Osteocyte (in vitro differentiated cells): Measurements from ENCODE around the gene UROC1. TPM values are rescaled to one million over a fixed set of nuclear protein-coding genes. Genes with fewer than 3 reads are reported as not detected.

Experiments
- DNase-seq: peaks from one replicate; pipeline ENCODE4 v3.0.0; 2021; ENCODE audit warnings: mixed read lengths; ENCODE audit not compliant: unreplicated experiment; ENCODE audit errors: extremely low spot score
- H3K27ac Mint-ChIP-seq: one replicate; pipeline ENCODE4 v1.8.0; 2021; ENCODE audit warnings: mild to moderate bottlenecking, mixed read lengths; ENCODE audit not compliant: unreplicated experiment
- H3K27me3 Mint-ChIP-seq: one replicate; pipeline ENCODE4 v1.8.0; 2021; ENCODE audit warnings: mixed read lengths; ENCODE audit not compliant: unreplicated experiment
- H3K36me3 Mint-ChIP-seq: one replicate; pipeline ENCODE4 v1.8.0; 2021; ENCODE audit warnings: mixed read lengths; ENCODE audit not compliant: unreplicated experiment
- H3K4me1 Mint-ChIP-seq: one replicate; pipeline ENCODE4 v1.8.0; 2021; ENCODE audit warnings: mixed read lengths; ENCODE audit not compliant: unreplicated experiment
- H3K4me3 Mint-ChIP-seq: one replicate; pipeline ENCODE4 v1.8.0; 2021; ENCODE audit warnings: mild to moderate bottlenecking, moderate library complexity, mixed read lengths; ENCODE audit not compliant: unreplicated experiment
- H3K9me3 Mint-ChIP-seq: one replicate; pipeline ENCODE4 v1.8.0; 2021; ENCODE audit warnings: mixed read lengths; ENCODE audit not compliant: unreplicated experiment
- total RNA-seq: library from RNA; stranded (reverse); gene quantifications from 2 replicates; pipeline ENCODE4 v1.2.1, GENCODE V29; 2021
- TF ChIP-seq, protein P1 (sequence below): fragments of 200-600 bp; sonication (generic); IDR thresholded peaks from 2 replicates; pipeline ENCODE4 v1.5.0; 2021; ENCODE audit warnings: antibody characterized with exemption, mild to moderate bottlenecking, moderate library complexity

Gene UROC1
- total RNA-seq, 1 donor from 2014 or later, result not detected

DNA sequence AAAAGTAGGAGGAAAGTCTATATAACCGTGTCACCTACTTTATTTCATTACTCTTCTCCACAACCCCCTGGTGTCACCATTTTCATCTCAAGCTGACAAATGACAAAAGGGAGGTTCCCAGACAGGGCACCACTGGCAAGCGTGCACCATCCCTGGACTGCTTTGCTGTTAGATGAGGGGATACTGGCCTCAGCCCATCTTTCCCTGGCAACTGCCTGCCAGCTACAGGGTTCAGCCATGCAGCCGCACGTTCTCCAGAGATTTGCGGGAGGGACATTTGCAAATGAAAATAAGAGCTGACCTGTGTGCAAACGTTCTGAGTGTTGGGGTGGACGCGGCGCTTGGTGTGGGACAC lies 660 bp downstream of the UROC1 start:
- no peak for DNase-seq
- H3K4me3 Mint-ChIP-seq, result no peak overlapping the region
- peaks cover 17% of the 10 kb centered on the region for H3K27me3 Mint-ChIP-seq
- TF ChIP-seq, protein P1, sequence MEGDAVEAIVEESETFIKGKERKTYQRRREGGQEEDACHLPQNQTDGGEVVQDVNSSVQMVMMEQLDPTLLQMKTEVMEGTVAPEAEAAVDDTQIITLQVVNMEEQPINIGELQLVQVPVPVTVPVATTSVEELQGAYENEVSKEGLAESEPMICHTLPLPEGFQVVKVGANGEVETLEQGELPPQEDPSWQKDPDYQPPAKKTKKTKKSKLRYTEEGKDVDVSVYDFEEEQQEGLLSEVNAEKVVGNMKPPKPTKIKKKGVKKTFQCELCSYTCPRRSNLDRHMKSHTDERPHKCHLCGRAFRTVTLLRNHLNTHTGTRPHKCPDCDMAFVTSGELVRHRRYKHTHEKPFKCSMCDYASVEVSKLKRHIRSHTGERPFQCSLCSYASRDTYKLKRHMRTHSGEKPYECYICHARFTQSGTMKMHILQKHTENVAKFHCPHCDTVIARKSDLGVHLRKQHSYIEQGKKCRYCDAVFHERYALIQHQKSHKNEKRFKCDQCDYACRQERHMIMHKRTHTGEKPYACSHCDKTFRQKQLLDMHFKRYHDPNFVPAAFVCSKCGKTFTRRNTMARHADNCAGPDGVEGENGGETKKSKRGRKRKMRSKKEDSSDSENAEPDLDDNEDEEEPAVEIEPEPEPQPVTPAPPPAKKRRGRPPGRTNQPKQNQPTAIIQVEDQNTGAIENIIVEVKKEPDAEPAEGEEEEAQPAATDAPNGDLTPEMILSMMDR, result no peak
- no peaks in the 10 kb centered on the region for H3K4me1 Mint-ChIP-seq
- no peaks in the 10 kb centered on the region for H3K9me3 Mint-ChIP-seq
- no peak overlapping the region for H3K27ac Mint-ChIP-seq
- H3K36me3 Mint-ChIP-seq, result no peaks in the 10 kb centered on the region

DNA sequence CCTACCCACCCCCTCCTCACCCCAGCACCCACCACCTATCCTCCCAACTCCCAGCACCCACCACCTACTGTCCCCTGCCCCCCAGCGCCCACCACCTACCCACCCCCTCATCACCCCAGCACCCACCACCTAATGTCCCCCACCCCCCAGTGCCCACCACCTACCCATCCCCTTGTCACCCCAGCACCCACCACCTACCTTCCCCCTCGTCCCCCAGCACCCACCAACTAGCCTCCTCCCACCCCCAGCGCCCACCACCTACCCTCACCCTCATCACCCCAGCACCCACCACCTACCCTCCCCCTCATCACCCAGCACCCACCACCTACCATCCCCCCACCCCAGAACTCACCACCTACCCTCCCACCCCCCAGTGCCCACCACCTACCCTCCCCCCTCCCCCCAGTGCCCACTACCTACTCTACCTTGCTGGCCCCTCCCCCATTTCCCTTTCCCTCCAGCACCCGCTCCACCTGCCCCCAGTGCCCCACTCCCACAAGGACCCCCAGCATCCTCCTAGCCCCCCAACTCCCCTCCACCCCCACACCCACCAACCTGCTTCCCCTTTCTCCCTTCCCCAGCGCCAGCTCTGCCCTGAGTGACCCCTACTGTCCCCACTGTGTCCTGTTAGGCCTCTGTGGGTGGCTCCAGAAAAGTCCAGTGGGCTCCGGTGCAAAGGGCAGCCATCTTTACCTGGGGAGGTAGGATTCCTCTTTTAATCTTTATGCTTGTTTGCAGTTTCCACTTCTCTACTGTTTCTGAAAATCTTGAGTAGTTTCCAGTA lies 1.2 kb downstream of the UROC1 start:
- H3K4me1 Mint-ChIP-seq, result no peaks in the 10 kb centered on the region

DNA sequence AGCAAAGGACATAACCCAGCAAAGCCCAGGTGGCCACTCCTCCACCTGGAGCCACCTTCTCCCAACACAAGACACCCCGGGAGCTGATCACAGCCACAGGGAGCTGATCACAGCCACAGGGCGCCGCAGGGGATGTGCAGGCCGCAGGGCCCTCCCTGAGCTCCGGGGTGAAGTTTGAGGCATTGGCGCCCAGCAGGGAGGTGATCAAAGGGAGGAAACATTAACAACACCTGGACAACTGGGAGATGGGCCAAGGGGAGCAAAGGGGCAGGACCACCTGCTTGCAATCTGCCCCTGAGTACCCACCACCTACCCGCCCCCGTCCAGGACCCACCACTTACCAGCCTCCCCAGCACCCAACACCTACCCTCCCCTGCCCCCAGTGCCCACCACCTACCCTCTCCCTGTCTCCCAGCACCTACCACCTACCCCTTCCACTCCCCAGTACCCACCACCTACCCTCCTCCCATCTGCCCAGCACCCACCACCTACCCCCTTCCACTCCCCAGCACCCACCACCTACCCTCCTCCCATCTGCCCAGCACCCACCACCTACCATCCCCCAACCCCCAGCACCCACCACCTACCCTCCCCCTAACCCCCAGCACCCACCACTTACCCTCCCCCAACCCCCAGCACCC lies 2.4 kb downstream of the UROC1 start:
- no peaks in the 10 kb centered on the region for H3K9me3 Mint-ChIP-seq
- no peak overlapping the region for H3K4me3 Mint-ChIP-seq
- no peak for DNase-seq
- H3K4me1 Mint-ChIP-seq, result no peaks in the 10 kb centered on the region
- H3K27me3 Mint-ChIP-seq, result peaks cover 12% of the 10 kb centered on the region
- TF ChIP-seq, protein P1, result no peak
- no peaks in the 10 kb centered on the region for H3K36me3 Mint-ChIP-seq
- no peak overlapping the region for H3K27ac Mint-ChIP-seq

More for the DNA sequence above, 1.2 kb downstream of the UROC1 start:
- peaks cover 17% of the 10 kb centered on the region for H3K27me3 Mint-ChIP-seq
- TF ChIP-seq, protein P1, result no peak
- no peaks in the 10 kb centered on the region for H3K9me3 Mint-ChIP-seq
- H3K27ac Mint-ChIP-seq, result no peak overlapping the region
- H3K36me3 Mint-ChIP-seq, result no peaks in the 10 kb centered on the region
- no peak for DNase-seq
- no peak overlapping the region for H3K4me3 Mint-ChIP-seq

DNA sequence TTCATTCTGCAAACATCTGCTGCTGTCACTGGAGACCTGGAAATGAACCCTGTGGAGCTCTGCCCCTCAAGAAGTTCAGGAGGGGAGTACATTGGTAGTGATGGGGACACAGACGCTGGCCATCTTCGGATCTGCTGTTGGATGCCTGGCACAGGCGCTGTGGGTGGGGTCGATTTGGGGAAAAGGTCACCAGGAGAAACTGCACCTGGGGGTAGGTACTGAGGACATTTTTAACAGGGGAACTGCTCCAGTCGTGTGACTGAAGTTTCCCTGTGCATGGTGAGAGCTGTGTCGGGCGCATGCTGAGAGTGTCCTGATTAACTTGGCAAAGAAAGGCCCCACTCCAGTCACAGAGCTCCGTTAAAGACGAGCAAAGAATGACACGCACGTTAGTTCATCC lies 3.4 kb downstream of the UROC1 start:
- Mint-ChIP-seq H3K36me3 (no peaks in the 10 kb centered on the region), H3K9me3 (no peaks in the 10 kb centered on the region), H3K4me1 (no peaks in the 10 kb centered on the region), H3K4me3 (no peak overlapping the region), H3K27me3 (peaks cover 8% of the 10 kb centered on the region), H3K27ac (no peak overlapping the region)
- TF ChIP-seq, protein P1, result no peak
- no peak for DNase-seq

DNA sequence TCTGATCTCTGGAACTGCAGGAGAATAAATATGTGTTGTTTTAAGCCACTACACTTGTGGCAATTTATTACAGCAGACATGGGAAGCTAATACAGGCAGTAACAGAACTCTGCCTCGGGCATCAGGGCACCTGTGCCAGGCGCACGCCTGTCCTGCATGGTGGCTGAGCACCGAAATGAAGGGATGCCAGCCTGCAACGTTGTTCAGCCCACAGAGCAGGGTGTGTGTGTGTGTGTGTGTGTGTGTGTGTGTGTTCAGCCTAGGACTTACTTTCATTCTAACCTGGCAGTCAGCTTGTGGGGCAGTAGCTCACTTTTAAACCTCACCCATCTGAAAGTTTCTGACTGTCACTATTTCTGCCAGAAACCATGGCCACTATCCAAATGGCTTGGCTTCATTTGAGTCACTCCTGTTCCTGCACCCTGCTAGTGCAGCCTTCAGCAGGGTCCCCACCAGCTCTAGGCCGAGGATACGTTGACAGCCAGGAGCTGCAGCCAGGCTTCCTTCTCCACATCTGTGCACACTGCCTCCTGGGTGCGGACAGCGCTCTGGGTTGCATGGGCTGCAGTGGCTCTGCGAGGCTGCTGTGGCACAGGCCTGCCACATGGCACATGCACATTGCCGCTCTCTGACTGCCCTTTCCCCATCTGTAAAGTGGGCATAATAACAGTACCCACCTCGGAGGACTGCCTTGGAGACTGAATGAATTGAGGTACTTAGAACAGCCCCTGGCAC lies 4.5 kb downstream of the UROC1 start:
- Mint-ChIP-seq H3K27ac (no peak overlapping the region), H3K4me3 (no peak overlapping the region), H3K36me3 (no peaks in the 10 kb centered on the region), H3K9me3 (no peaks in the 10 kb centered on the region), H3K27me3 (no peaks in the 10 kb centered on the region), H3K4me1 (peaks cover 2% of the 10 kb centered on the region)
- TF ChIP-seq, protein P1, result no peak
- no peak for DNase-seq
